ENCODE measurements around the gene ARL6IP6.

DNA sequence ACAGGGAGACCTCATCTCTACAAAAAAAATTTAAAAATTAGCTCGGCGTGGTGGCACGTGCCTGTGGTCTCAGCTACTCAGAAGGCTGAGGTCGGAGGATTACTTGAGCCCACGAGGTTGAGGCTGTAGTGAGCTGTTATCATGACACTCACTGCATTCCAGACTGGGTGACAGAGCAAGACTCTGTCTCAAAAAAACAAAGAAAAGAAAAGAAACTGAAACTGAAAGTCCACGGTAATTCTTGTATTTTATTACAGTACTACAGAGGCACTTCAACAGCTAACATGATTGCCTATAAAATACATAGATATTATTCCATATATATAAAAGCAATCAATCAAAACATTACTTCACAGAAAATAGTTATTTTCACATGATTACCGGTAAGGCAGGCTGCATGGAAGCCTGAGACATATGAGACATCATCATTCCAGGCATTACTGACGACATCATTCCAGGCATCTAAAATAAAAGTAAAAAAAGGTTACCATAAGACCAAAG, 24.2 kb upstream of the ARL6IP6 start:
- TF ChIP-seq CTCF (IDR thresholded peaks at IDR 0.05; ENCODE audit: low read length), result no peak
- no peak for TF ChIP-seq EZH2 (IDR thresholded peaks at IDR 0.05; ENCODE audit: borderline replicate concordance, low read length)

All from OCI-LY1 (cell line).